ENCODE results near the gene ARHGAP15.

DNA sequence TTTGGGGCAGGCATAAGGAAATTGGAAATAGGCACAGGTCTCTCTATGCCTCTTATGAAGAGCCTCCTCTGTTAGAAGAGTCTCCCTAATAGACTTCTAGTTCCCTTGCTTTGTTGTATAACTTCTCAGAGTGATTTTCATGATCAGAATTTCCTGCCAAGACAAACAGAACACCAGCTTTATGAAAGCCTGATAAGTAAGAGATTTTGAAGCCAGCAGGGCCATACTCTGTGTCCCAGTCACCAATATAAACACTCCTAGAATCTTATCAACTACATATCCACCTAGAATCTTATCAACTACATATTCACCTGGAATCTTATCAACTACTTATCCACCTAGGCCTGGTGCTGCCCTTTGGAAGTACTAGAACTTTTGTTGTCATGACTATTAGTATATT, 579.5 kb downstream of the ARHGAP15 start:
- TF ChIP-seq, protein P1, sequence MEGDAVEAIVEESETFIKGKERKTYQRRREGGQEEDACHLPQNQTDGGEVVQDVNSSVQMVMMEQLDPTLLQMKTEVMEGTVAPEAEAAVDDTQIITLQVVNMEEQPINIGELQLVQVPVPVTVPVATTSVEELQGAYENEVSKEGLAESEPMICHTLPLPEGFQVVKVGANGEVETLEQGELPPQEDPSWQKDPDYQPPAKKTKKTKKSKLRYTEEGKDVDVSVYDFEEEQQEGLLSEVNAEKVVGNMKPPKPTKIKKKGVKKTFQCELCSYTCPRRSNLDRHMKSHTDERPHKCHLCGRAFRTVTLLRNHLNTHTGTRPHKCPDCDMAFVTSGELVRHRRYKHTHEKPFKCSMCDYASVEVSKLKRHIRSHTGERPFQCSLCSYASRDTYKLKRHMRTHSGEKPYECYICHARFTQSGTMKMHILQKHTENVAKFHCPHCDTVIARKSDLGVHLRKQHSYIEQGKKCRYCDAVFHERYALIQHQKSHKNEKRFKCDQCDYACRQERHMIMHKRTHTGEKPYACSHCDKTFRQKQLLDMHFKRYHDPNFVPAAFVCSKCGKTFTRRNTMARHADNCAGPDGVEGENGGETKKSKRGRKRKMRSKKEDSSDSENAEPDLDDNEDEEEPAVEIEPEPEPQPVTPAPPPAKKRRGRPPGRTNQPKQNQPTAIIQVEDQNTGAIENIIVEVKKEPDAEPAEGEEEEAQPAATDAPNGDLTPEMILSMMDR (IDR thresholded peaks at IDR 0.05): no peak
- no peak for TF ChIP-seq ZFX (IDR thresholded peaks at IDR 0.05; ENCODE audit: borderline replicate concordance)

Measured in 22Rv1 (cell line).